Astrocyte (in vitro differentiated cells and primary cell): ENCODE data around the gene THAP3. TPM values are rescaled to one million over a fixed set of nuclear protein-coding genes. Genes with fewer than 3 reads are reported as not detected.

Experiments
- DNase-seq: peaks from one replicate; pipeline ENCODE4 v3.0.0-alpha.2; 2010; ENCODE audit warnings: low read depth
- FAIRE-seq: peaks from 2 replicates; lab custom pipeline; 2011; peaks lifted over from hg19 to GRCh38; lab: Jason Lieb, UNC
- H2AFZ ChIP-seq: 2 replicates; pipeline ENCODE4 v1.6.0; 2012; ENCODE audit warnings: low read depth, low read length, inconsistent platforms
- H3K27ac ChIP-seq: 2 replicates; pipeline ENCODE4 v1.5.1; 2011; ENCODE audit warnings: low read depth, low read length, inconsistent platforms
- H3K27me3 ChIP-seq: 2 replicates; pipeline ENCODE4 v1.6.0; 2011; ENCODE audit warnings: low read length, inconsistent platforms; ENCODE audit not compliant: insufficient read depth
- H3K36me3 ChIP-seq: 2 replicates; pipeline ENCODE4 v1.5.1; 2011; ENCODE audit warnings: low read length, inconsistent platforms; ENCODE audit not compliant: insufficient read depth
- H3K4me1 ChIP-seq: 2 replicates; pipeline ENCODE4 v1.5.1; 2011; ENCODE audit warnings: low read length, inconsistent platforms; ENCODE audit not compliant: insufficient read depth
- H3K4me2 ChIP-seq: 2 replicates; pipeline ENCODE4 v1.6.0; 2012; ENCODE audit warnings: low read length, inconsistent platforms
- H3K4me3 ChIP-seq: 2 replicates; pipeline ENCODE4 v1.5.1; 2011; ENCODE audit warnings: low read depth, mild to moderate bottlenecking, low read length, inconsistent platforms; ENCODE audit not compliant: insufficient read depth
- H3K79me2 ChIP-seq: 2 replicates; pipeline ENCODE4 v1.6.0; 2012; ENCODE audit warnings: mild to moderate bottlenecking, low read length, inconsistent platforms; ENCODE audit not compliant: insufficient read depth
- H3K9ac ChIP-seq: 2 replicates; pipeline ENCODE4 v1.6.0; 2012; ENCODE audit warnings: mild to moderate bottlenecking, low read length, inconsistent platforms
- H3K9me3 ChIP-seq: 2 replicates; pipeline ENCODE4 v1.5.1; 2012; ENCODE audit warnings: low read depth, mild to moderate bottlenecking, low read length, inconsistent platforms; ENCODE audit not compliant: insufficient read depth
- H4K20me1 ChIP-seq: 2 replicates; pipeline ENCODE4 v1.6.0; 2012; ENCODE audit warnings: low read length, inconsistent platforms; ENCODE audit not compliant: insufficient read depth
- H3K27ac Mint-ChIP-seq: one replicate; pipeline ENCODE4 v1.8.0; 2021; ENCODE audit warnings: mild to moderate bottlenecking, mixed read lengths; ENCODE audit not compliant: unreplicated experiment
- H3K27me3 Mint-ChIP-seq: one replicate; pipeline ENCODE4 v1.8.0; 2021; ENCODE audit warnings: low read depth, mixed read lengths; ENCODE audit not compliant: unreplicated experiment
- H3K36me3 Mint-ChIP-seq: one replicate; pipeline ENCODE4 v1.8.0; 2021; ENCODE audit warnings: low read depth, mixed read lengths; ENCODE audit not compliant: unreplicated experiment
- H3K4me1 Mint-ChIP-seq: one replicate; pipeline ENCODE4 v1.8.0; 2021; ENCODE audit warnings: low read depth, mixed read lengths; ENCODE audit not compliant: unreplicated experiment
- H3K4me3 Mint-ChIP-seq: one replicate; pipeline ENCODE4 v1.8.0; 2021; ENCODE audit warnings: mild to moderate bottlenecking, moderate library complexity, mixed read lengths; ENCODE audit not compliant: unreplicated experiment
- H3K9me3 Mint-ChIP-seq: one replicate; pipeline ENCODE4 v1.8.0; 2021; ENCODE audit warnings: mild to moderate bottlenecking, mixed read lengths; ENCODE audit not compliant: unreplicated experiment
- EZH2 ChIP-seq: IDR thresholded peaks from 2 replicates; pipeline ENCODE4 v1.6.1; 2012; ENCODE audit warnings: mild to moderate bottlenecking, low read length, inconsistent platforms; ENCODE audit not compliant: insufficient read depth
- total RNA-seq: library from RNA; stranded (reverse); gene quantifications from 2 replicates; pipeline ENCODE4 v1.2.1, GENCODE V29; 2021
- TF ChIP-seq, protein P1 (sequence below): IDR thresholded peaks from 2 replicates; pipeline ENCODE4 v1.5.1; 2011; ENCODE audit warnings: low read depth, mild to moderate bottlenecking, inconsistent platforms, low read length, moderate library complexity; ENCODE audit not compliant: insufficient read depth

THAP3 gene
- total RNA-seq, 1 donor from 2014 or later: 16.5 TPM

DNA sequence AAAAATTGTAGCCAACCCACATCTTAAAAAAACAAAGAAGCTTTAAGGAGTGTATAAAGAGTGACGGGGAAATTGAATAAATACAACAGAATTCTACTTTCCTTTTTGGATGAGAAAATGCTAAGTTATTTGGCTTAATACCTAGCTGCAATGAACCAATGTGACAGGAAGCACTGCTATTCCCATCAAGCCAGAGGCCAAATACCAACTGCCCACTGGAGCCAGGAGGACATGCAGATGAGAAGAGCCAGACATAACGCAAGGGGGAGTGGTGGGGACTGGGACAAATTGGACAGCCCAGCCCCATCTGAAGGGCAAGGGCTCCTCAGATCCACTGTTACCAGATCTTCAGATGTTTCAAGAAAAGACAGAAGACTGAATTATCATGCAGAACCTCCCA lies 51.3 kb downstream of the THAP3 start:
- Histone ChIP-seq H3K27ac (no peak overlapping the region), H3K4me3 (no peak overlapping the region), H3K36me3 (peaks cover 27% of the 10 kb centered on the region), H3K9ac (no peak overlapping the region), H2AFZ (no peak overlapping the region), H3K79me2 (peaks cover 3% of the 10 kb centered on the region), H3K27me3 (no peaks in the 10 kb centered on the region), H4K20me1 (peaks cover 10% of the 10 kb centered on the region), H3K4me1 (no peaks in the 10 kb centered on the region), H3K4me2 (no peak overlapping the region), H3K9me3 (no peaks in the 10 kb centered on the region)
- peaks cover 8% of the 10 kb centered on the region for H3K36me3 Mint-ChIP-seq
- no peak for DNase-seq
- H3K4me3 Mint-ChIP-seq: no peak overlapping the region
- H3K9me3 Mint-ChIP-seq: no peaks in the 10 kb centered on the region
- no peak overlapping the region for H3K27ac Mint-ChIP-seq
- no peak for FAIRE-seq
- H3K4me1 Mint-ChIP-seq: no peaks in the 10 kb centered on the region
- TF ChIP-seq, protein P1, sequence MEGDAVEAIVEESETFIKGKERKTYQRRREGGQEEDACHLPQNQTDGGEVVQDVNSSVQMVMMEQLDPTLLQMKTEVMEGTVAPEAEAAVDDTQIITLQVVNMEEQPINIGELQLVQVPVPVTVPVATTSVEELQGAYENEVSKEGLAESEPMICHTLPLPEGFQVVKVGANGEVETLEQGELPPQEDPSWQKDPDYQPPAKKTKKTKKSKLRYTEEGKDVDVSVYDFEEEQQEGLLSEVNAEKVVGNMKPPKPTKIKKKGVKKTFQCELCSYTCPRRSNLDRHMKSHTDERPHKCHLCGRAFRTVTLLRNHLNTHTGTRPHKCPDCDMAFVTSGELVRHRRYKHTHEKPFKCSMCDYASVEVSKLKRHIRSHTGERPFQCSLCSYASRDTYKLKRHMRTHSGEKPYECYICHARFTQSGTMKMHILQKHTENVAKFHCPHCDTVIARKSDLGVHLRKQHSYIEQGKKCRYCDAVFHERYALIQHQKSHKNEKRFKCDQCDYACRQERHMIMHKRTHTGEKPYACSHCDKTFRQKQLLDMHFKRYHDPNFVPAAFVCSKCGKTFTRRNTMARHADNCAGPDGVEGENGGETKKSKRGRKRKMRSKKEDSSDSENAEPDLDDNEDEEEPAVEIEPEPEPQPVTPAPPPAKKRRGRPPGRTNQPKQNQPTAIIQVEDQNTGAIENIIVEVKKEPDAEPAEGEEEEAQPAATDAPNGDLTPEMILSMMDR: no peak
- TF ChIP-seq EZH2: no peak
- H3K27me3 Mint-ChIP-seq: no peaks in the 10 kb centered on the region

Other genes with a start within 250 kb of the THAP3 start
- gene ACOT7, start 231.1 kb upstream of the THAP3 start, total RNA-seq: 75.6 and 91.1 TPM in 2 replicates
- 0.94 and 3.0 TPM in 2 replicates for gene HES2, start 204.9 kb upstream of the THAP3 start, total RNA-seq
- gene ESPN, start 200.1 kb upstream of the THAP3 start, total RNA-seq: 0.66 and 0.96 TPM in 2 replicates
- 16.5 and 18.8 TPM in 2 replicates for gene TNFRSF25, start 158.7 kb upstream of the THAP3 start, total RNA-seq
- gene PLEKHG5, start 133.2 kb upstream of the THAP3 start, total RNA-seq: 23.0 and 25.1 TPM in 2 replicates
- gene NOL9, start 70.4 kb upstream of the THAP3 start, total RNA-seq: 24.0 and 26.8 TPM in 2 replicates
- not detected in 2 replicates for gene TAS1R1, start 69.6 kb upstream of the THAP3 start, total RNA-seq
- 20.0 and 26.5 TPM in 2 replicates for gene ZBTB48, start 44.9 kb upstream of the THAP3 start, total RNA-seq
- gene KLHL21, start 22.0 kb upstream of the THAP3 start, total RNA-seq: 39.7 and 42.3 TPM in 2 replicates
- gene PHF13, start 11.1 kb upstream of the THAP3 start, total RNA-seq: 23.7 and 24.7 TPM in 2 replicates
- gene DNAJC11, start 76.9 kb downstream of the THAP3 start, total RNA-seq: 58.9 and 63.9 TPM in 2 replicates
- 69.2 and 77.6 TPM in 2 replicates for gene CAMTA1, start 160.6 kb downstream of the THAP3 start, total RNA-seq